Skeletal muscle satellite cell (primary cell): ENCODE results near the gene SRP19.
"Not testable (repeated sequence)": the region's sequence is repeated elsewhere in the genome, so short reads cannot be mapped to it uniquely, and the experiment has no call there.

Source experiments
- H3K27me3 ChIP-seq: 2 replicates; pipeline ENCODE4 v1.7.0; 2013; ENCODE audit warnings: low read length; ENCODE audit not compliant: control insufficient read depth, insufficient read depth
- H3K36me3 ChIP-seq: 2 replicates; pipeline ENCODE4 v1.7.0; 2013; ENCODE audit warnings: mild to moderate bottlenecking, control low read depth, low read length; ENCODE audit not compliant: insufficient read depth
- H3K4me1 ChIP-seq: 2 replicates; pipeline ENCODE4 v1.7.0; 2013; ENCODE audit warnings: low read length; ENCODE audit not compliant: control insufficient read depth, insufficient read depth
- H3K4me2 ChIP-seq: 2 replicates; pipeline ENCODE4 v1.7.0; 2013; ENCODE audit warnings: mild to moderate bottlenecking, low read length
- H3K4me3 ChIP-seq: 2 replicates; pipeline ENCODE4 v1.7.0; 2013; ENCODE audit warnings: low read length
- H3K9ac ChIP-seq: 2 replicates; pipeline ENCODE4 v1.7.0; 2013; ENCODE audit warnings: mild to moderate bottlenecking, low read depth, low read length, moderate library complexity
- H3K9me3 ChIP-seq: replicated peaks from 2 replicates; pipeline ENCODE4 v1.7.0; 2013; ENCODE audit warnings: mild to moderate bottlenecking, control low read depth, low read length

Gene SRP19

GRCh38 chr5:112870966-112871365 lies 9.9 kb downstream of the SRP19 start:
- Histone ChIP-seq H3K9ac (no peak overlapping the region), H3K4me2 (no peak overlapping the region), H3K4me3 (no peak overlapping the region), H3K36me3 (peaks cover 64% of the 10 kb centered on the region), H3K9me3 (no peaks in the 10 kb centered on the region), H3K27me3 (no peaks in the 10 kb centered on the region), H3K4me1 (no peaks in the 10 kb centered on the region)

- Histone ChIP-seq H3K4me2 (no peak overlapping the region), H3K4me1 (peaks cover 4% of the 10 kb centered on the region), H3K36me3 (peaks cover 60% of the 10 kb centered on the region), H3K9me3 (no peaks in the 10 kb centered on the region), H3K4me3 (no peak overlapping the region), H3K27me3 (no peaks in the 10 kb centered on the region), H3K9ac (no peak overlapping the region)
Observed at GRCh38 chr5:112876362-112876761, 15.3 kb downstream of the SRP19 start.

GRCh38 chr5:112878101-112878500 lies 17.0 kb downstream of the SRP19 start:
- Histone ChIP-seq H3K4me2 (no peak overlapping the region), H3K36me3 (peaks cover 60% of the 10 kb centered on the region), H3K9me3 (no peaks in the 10 kb centered on the region), H3K27me3 (no peaks in the 10 kb centered on the region), H3K9ac (no peak overlapping the region), H3K4me1 (peaks cover 4% of the 10 kb centered on the region), H3K4me3 (no peak overlapping the region)

- peaks cover 4% of the 10 kb centered on the region for H3K4me1 ChIP-seq
- H3K27me3 ChIP-seq: no peaks in the 10 kb centered on the region
- no peak overlapping the region for H3K9ac ChIP-seq
- no peaks in the 10 kb centered on the region for H3K9me3 ChIP-seq
- no peak overlapping the region for H3K4me3 ChIP-seq
- peaks cover 66% of the 10 kb centered on the region for H3K36me3 ChIP-seq
- H3K4me2 ChIP-seq: no peak overlapping the region
Observed at GRCh38 chr5:112878760-112879159, 17.7 kb downstream of the SRP19 start.

- Histone ChIP-seq H3K36me3 (peaks cover 70% of the 10 kb centered on the region), H3K27me3 (no peaks in the 10 kb centered on the region), H3K4me1 (peaks cover 4% of the 10 kb centered on the region), H3K9me3 (no peaks in the 10 kb centered on the region), H3K9ac (no peak overlapping the region), H3K4me2 (no peak overlapping the region), H3K4me3 (no peak overlapping the region)
Observed at GRCh38 chr5:112880219-112880964, 19.3 kb downstream of the SRP19 start.

- no peaks in the 10 kb centered on the region for H3K27me3 ChIP-seq
- peaks cover 4% of the 10 kb centered on the region for H3K4me1 ChIP-seq
- no peak overlapping the region for H3K4me2 ChIP-seq
- peaks cover 67% of the 10 kb centered on the region for H3K36me3 ChIP-seq
- no peak overlapping the region for H3K9ac ChIP-seq
- H3K4me3 ChIP-seq: no peak overlapping the region
- H3K9me3 ChIP-seq: no peaks in the 10 kb centered on the region
Observed at GRCh38 chr5:112883192-112883591, 22.1 kb downstream of the SRP19 start.

GRCh38 chr5:112885001-112885400 lies 23.9 kb downstream of the SRP19 start:
- no peak overlapping the region for H3K9ac ChIP-seq
- no peaks in the 10 kb centered on the region for H3K27me3 ChIP-seq
- no peaks in the 10 kb centered on the region for H3K4me1 ChIP-seq
- no peak overlapping the region for H3K4me2 ChIP-seq
- H3K36me3 ChIP-seq: peaks cover 62% of the 10 kb centered on the region
- no peaks in the 10 kb centered on the region for H3K9me3 ChIP-seq
- H3K4me3 ChIP-seq: no peak overlapping the region

GRCh38 chr5:112886975-112887374 lies 25.9 kb downstream of the SRP19 start:
- Histone ChIP-seq H3K27me3 (no peaks in the 10 kb centered on the region), H3K36me3 (peaks cover 53% of the 10 kb centered on the region)

GRCh38 chr5:112892066-112892465 lies 31.0 kb downstream of the SRP19 start:
- not testable (repeated sequence) for H3K9me3 ChIP-seq, H3K9ac ChIP-seq
- H3K36me3 ChIP-seq: peaks cover 39% of the 10 kb centered on the region

More at GRCh38 chr5:112886975-112887374, 25.9 kb downstream of the SRP19 start:
- no peaks in the 10 kb centered on the region for H3K4me1 ChIP-seq
- no peak overlapping the region for H3K4me3 ChIP-seq
- H3K4me2 ChIP-seq: no peak overlapping the region
- H3K9ac ChIP-seq: no peak overlapping the region
- no peaks in the 10 kb centered on the region for H3K9me3 ChIP-seq

GRCh38 chr5:112892776-112893175 lies 31.7 kb downstream of the SRP19 start:
- Histone ChIP-seq H3K4me1 (no peaks in the 10 kb centered on the region), H3K9ac (no peak overlapping the region), H3K4me2 (no peak overlapping the region), H3K36me3 (peaks cover 40% of the 10 kb centered on the region), H3K9me3 (no peaks in the 10 kb centered on the region), H3K27me3 (no peaks in the 10 kb centered on the region), H3K4me3 (no peak overlapping the region)

More at GRCh38 chr5:112892066-112892465, 31.0 kb downstream of the SRP19 start:
- not testable (repeated sequence) for H3K27me3 ChIP-seq, H3K4me2 ChIP-seq, H3K4me1 ChIP-seq, H3K4me3 ChIP-seq

GRCh38 chr5:112895682-112896081 lies 34.6 kb downstream of the SRP19 start:
- no peak overlapping the region for H3K4me2 ChIP-seq
- peaks cover 54% of the 10 kb centered on the region for H3K36me3 ChIP-seq
- H3K4me1 ChIP-seq: no peaks in the 10 kb centered on the region
- no peaks in the 10 kb centered on the region for H3K27me3 ChIP-seq
- no peak overlapping the region for H3K9ac ChIP-seq
- H3K4me3 ChIP-seq: no peak overlapping the region
- H3K9me3 ChIP-seq: no peaks in the 10 kb centered on the region

GRCh38 chr5:112902561-112902960 lies 41.5 kb downstream of the SRP19 start:
- Histone ChIP-seq H3K4me3 (no peak overlapping the region), H3K9ac (no peak overlapping the region), H3K4me2 (no peak overlapping the region), H3K4me1 (no peaks in the 10 kb centered on the region), H3K36me3 (peaks cover 45% of the 10 kb centered on the region), H3K27me3 (no peaks in the 10 kb centered on the region), H3K9me3 (no peaks in the 10 kb centered on the region)
